SK-N-SH (cell line): ENCODE results near the gene CTBS. TPM values are rescaled to one million over a fixed set of nuclear protein-coding genes. Genes with fewer than 3 reads are reported as not detected.

Experiments used
- CTCF ChIA-PET: fragments of 300-600, 350-600 bp; formaldehyde crosslinking; extraction: SDS; loops from one replicate; lab custom pipeline; 2021; lab: Yijun Ruan, JAX
- POLR2A ChIA-PET: fragments of 350-600 bp; sonication (Branson Sonifier 250); formaldehyde crosslinking; extraction: SDS; loops from one replicate; lab custom pipeline; 2020; ENCODE audit warnings: antibody characterized with exemption, inconsistent platforms; lab: Yijun Ruan, JAX
- DNase-seq: peaks from one replicate; pipeline ENCODE4 v3.0.0; 2012
- H2AFZ ChIP-seq: fragments of 200-600 bp; sonication (generic); 2 replicates; pipeline ENCODE4 v1.8.1; 2016; ENCODE audit warnings: antibody characterized with exemption, mild to moderate bottlenecking, low read depth
- H3F3A ChIP-seq: fragments of 200-600 bp; sonication (generic); replicated peaks from 2 replicates; pipeline ENCODE3; 2016; ENCODE audit warnings: antibody characterized with exemption, mild to moderate bottlenecking; ENCODE audit not compliant: insufficient read depth
- H3K27ac ChIP-seq, 2 experiments: fragments of 200-500 bp in 1 of 2; fragments of 200-600 bp in 1 of 2; sonication (Bioruptor generic) in 1 of 2; sonication (generic), shearing (Covaris generic) in 1 of 2; 2 replicates each; pipeline versions ENCODE4 v1.5.1 to v1.6.1; 2014 to 2016; ENCODE audit warnings: low read depth in 2 of 2, inconsistent platforms in 1 of 2, low read length in 1 of 2, mild to moderate bottlenecking in 1 of 2, mixed read lengths in 1 of 2
- H3K27me3 ChIP-seq: fragments of 200-600 bp; sonication (generic), shearing (Covaris generic); 2 replicates; pipeline ENCODE4 v1.6.1; 2016; ENCODE audit warnings: mixed run types; ENCODE audit not compliant: insufficient read depth
- H3K36me3 ChIP-seq, 2 experiments: fragments of 200-500 bp in 1 of 2; fragments of 200-600 bp in 1 of 2; sonication (Bioruptor generic) in 1 of 2; sonication (generic) in 1 of 2; replicated peaks in 1 of 2; 2 replicates each; pipeline versions ENCODE3 to v1.5.1; 2014 to 2016; ENCODE audit warnings: low read length in 1 of 2, mild to moderate bottlenecking in 1 of 2; ENCODE audit not compliant: insufficient read depth in 2 of 2, control insufficient read depth in 1 of 2
- H3K4me1 ChIP-seq, 2 experiments: fragments of 200-500 bp in 1 of 2; fragments of 200-600 bp in 1 of 2; sonication (Bioruptor generic) in 1 of 2; sonication (generic), shearing (Covaris generic) in 1 of 2; 2 replicates each; pipeline versions ENCODE4 v1.5.1 to v1.6.1; 2014 to 2016; ENCODE audit warnings: low read depth in 1 of 2, low read length in 1 of 2, mixed run types in 1 of 2; ENCODE audit not compliant: insufficient read depth in 2 of 2, control insufficient read depth in 1 of 2
- H3K4me2 ChIP-seq: fragments of 200-600 bp; sonication (generic), shearing (Covaris generic); 2 replicates; pipeline ENCODE4 v1.6.1; 2017; ENCODE audit warnings: mixed run types
- H3K4me3 ChIP-seq, 2 experiments: fragments of 200-500 bp in 1 of 2; fragments of 200-600 bp in 1 of 2; sonication (Bioruptor generic) in 1 of 2; sonication (generic), shearing (Covaris generic) in 1 of 2; 2 replicates each; pipeline versions ENCODE4 v1.5.1 to v1.8.1; 2014 to 2016; ENCODE audit warnings: low read depth in 2 of 2, inconsistent platforms in 1 of 2, low read length in 1 of 2, mild to moderate bottlenecking in 1 of 2, mixed read lengths in 1 of 2, moderate library complexity in 1 of 2
- H3K79me2 ChIP-seq: fragments of 200-600 bp; sonication (generic); 2 replicates; pipeline ENCODE4 v1.8.1; 2017; ENCODE audit warnings: mild to moderate bottlenecking; ENCODE audit not compliant: insufficient read depth
- H3K9ac ChIP-seq: fragments of 200-600 bp; sonication (generic); 2 replicates; pipeline ENCODE4 v1.6.1; 2017; ENCODE audit warnings: mixed run types
- H3K9me2 ChIP-seq: fragments of 200-600 bp; sonication (generic); 2 replicates; pipeline ENCODE4 v1.6.1; 2017; ENCODE audit warnings: mixed run types
- H3K9me3 ChIP-seq: fragments of 200-600 bp; sonication (generic); 2 replicates; pipeline ENCODE4 v1.6.1; 2017; ENCODE audit warnings: mixed run types, mild to moderate bottlenecking, moderate library complexity
- H4K20me1 ChIP-seq: fragments of 200-600 bp; sonication (generic); 2 replicates; pipeline ENCODE4 v1.6.1; 2017; ENCODE audit warnings: mild to moderate bottlenecking, mixed run types; ENCODE audit not compliant: insufficient read depth
- CHD2 ChIP-seq: fragments of 150-350 bp; IDR thresholded peaks from 2 replicates; pipeline ENCODE4 v1.6.1; 2018; ENCODE audit warnings: low read length; ENCODE audit not compliant: partially characterized antibody
- CTCF ChIP-seq: fragments of 200-600 bp; sonication (generic); IDR thresholded peaks from 2 replicates; pipeline ENCODE4 v1.6.1; 2017; ENCODE audit warnings: antibody characterized with exemption, mild to moderate bottlenecking, moderate library complexity
- ELF1 ChIP-seq: IDR thresholded peaks from 2 replicates; pipeline ENCODE4 v1.4.0; 2012
- EP300 ChIP-seq, 2 experiments: IDR thresholded peaks; 2 replicates each; pipeline versions ENCODE4 v1.4.0 to v1.6.1; 2012; ENCODE audit warnings: borderline replicate concordance in 1 of 2, low read depth in 1 of 2, low read length in 1 of 2
- FOSL2 ChIP-seq: IDR thresholded peaks from 2 replicates; pipeline ENCODE4 v1.4.0; 2012; ENCODE audit warnings: low read depth, mild to moderate bottlenecking, moderate library complexity, borderline replicate concordance
- IRF3 ChIP-seq: fragments of 150-350 bp; IDR thresholded peaks from 2 replicates; pipeline ENCODE4 v1.6.1; 2016; ENCODE audit warnings: mild to moderate bottlenecking, low read depth, low read length
- MAX ChIP-seq: IDR thresholded peaks from 2 replicates; pipeline ENCODE4 v1.4.0; 2012; ENCODE audit warnings: low read depth
- MXI1 ChIP-seq: IDR thresholded peaks from 2 replicates; pipeline ENCODE4 v1.6.1; 2012; ENCODE audit warnings: mild to moderate bottlenecking, low read depth, low read length, improper control_type of control experiment
- NFIC ChIP-seq: IDR thresholded peaks from 2 replicates; pipeline ENCODE4 v1.4.0; 2012; ENCODE audit warnings: borderline replicate concordance
- PBX3 ChIP-seq: IDR thresholded peaks from 2 replicates; pipeline ENCODE4; 2012
- POLR2AphosphoS5 ChIP-seq: IDR thresholded peaks from 2 replicates; pipeline ENCODE4 v1.6.1; 2012; ENCODE audit warnings: low read depth, low read length
- RCOR1 ChIP-seq: fragments of 150-350 bp; IDR thresholded peaks from 2 replicates; pipeline ENCODE4 v1.6.1; 2017; ENCODE audit warnings: antibody characterized with exemption, low read length
- REST ChIP-seq: IDR thresholded peaks from 2 replicates; pipeline ENCODE4 v1.6.1; 2012; ENCODE audit warnings: mild to moderate bottlenecking, low read depth, low read length, moderate library complexity
- RFX5 ChIP-seq: IDR thresholded peaks from 2 replicates; pipeline ENCODE4 v1.6.1; 2012; ENCODE audit warnings: mild to moderate bottlenecking, improper control_type of control experiment, low read length
- RXRA ChIP-seq: IDR thresholded peaks from 2 replicates; pipeline ENCODE4 v1.4.0; 2012; ENCODE audit warnings: low read depth, mild to moderate bottlenecking, borderline replicate concordance
- SIN3A ChIP-seq: IDR thresholded peaks from 2 replicates; pipeline ENCODE4 v1.6.1; 2012; ENCODE audit warnings: low read depth, mild to moderate bottlenecking, low read length, moderate library complexity, borderline replicate concordance
- SMC3 ChIP-seq: IDR thresholded peaks from 2 replicates; pipeline ENCODE4 v1.6.1; 2012; ENCODE audit warnings: low read depth, low read length, improper control_type of control experiment
- USF1 ChIP-seq: IDR thresholded peaks from 2 replicates; pipeline ENCODE4 v1.4.0; 2012; ENCODE audit warnings: low read depth, borderline replicate concordance
- YY1 ChIP-seq: IDR thresholded peaks from 2 replicates; pipeline ENCODE4 v1.4.0; 2012; ENCODE audit warnings: low read depth, mild to moderate bottlenecking
- ZBTB33 ChIP-seq: IDR thresholded peaks from 2 replicates; pipeline ENCODE4 v1.4.0; 2012; ENCODE audit warnings: low read depth, borderline replicate concordance
- WGBS: methylation state at CpG from one replicate; pipeline ENCODE4 v1.1.6; 2017; ENCODE audit warnings: low lambda C conversion rate; 5-methylcytosine and 5-hydroxymethylcytosine counted together
- polyA plus RNA-seq, 3 experiments: library from polyadenylated mRNA; depleted of rRNA; stranded (reverse); fragments of >200 nt; gene quantifications; 2 replicates each; pipeline ENCODE4 v1.2.3, GENCODE V29; 2012

CTBS gene
- polyA plus RNA-seq, 1 of the 3 experiments (the other 2 are of a cell fraction) = 16.6 TPM

- POLR2A ChIA-PET = interaction anchor here (0.9 to 1.3 kb wide), 3 partner anchors 33 to 113 kb away, joined by 3 to 7 read pairs (median 4); partner anchors contain the start of genes CTBS, GNG5 and SPATA1
- peak overlapping the region; percentile 62 for H3K9ac ChIP-seq
- TF ChIP-seq EP300 (IDR thresholded peaks at IDR 0.05; ENCODE audit: borderline replicate concordance in 1 of 2, low read depth in 1 of 2, low read length in 1 of 2) = peak; percentile 18 to 74; a peak in 2 of 4 replicates
- no peak for TF ChIP-seq CTCF
- no peak; the same call in 1 of the 2 replicates for TF ChIP-seq RFX5
- TF ChIP-seq SIN3A = 0 out of 2 replicates have a peak, but pooled peaks have one; percentile 19
- TF ChIP-seq POLR2AphosphoS5 = peak; percentile 67; the same call in 1 of the 2 replicates
- TF ChIP-seq RXRA = no peak
- 0 out of 2 replicates have a peak, but pooled peaks have one; percentile 9 for TF ChIP-seq REST
- TF ChIP-seq ZBTB33 = no peak
- TF ChIP-seq MAX = no peak
- peak; percentile 68 for TF ChIP-seq ELF1
- peak; percentile 10; the same call in 1 of the 2 replicates for TF ChIP-seq FOSL2
- TF ChIP-seq MXI1 = 0 out of 2 replicates have a peak, but pooled peaks have one; percentile 39
- TF ChIP-seq RCOR1 = no peak; the same call in 1 of the 2 replicates
- TF ChIP-seq PBX3 = peak; percentile 83
- no peak for TF ChIP-seq IRF3
- TF ChIP-seq YY1 = no peak
- no peak for TF ChIP-seq USF1
- TF ChIP-seq NFIC = no peak
- peak; percentile 42 for TF ChIP-seq CHD2
- TF ChIP-seq SMC3 = no peak
Observed at GRCh38 chr1:84619383-84620102, 45.3 kb upstream of the CTBS start.

More at GRCh38 chr1:84619383-84620102, 45.3 kb upstream of the CTBS start:
- Histone ChIP-seq H3K4me2 (peak overlapping the region; percentile 72), H3F3A (peaks cover 21% of the 10 kb centered on the region), H2AFZ (peak overlapping the region; percentile 71), H3K27ac (peak overlapping the region; percentile 91 to 94), H3K79me2 (no peaks in the 10 kb centered on the region), H3K27me3 (no peaks in the 10 kb centered on the region), H3K9me2 (no peaks in the 10 kb centered on the region), H3K36me3 (no peaks in the 10 kb centered on the region), H3K9me3 (no peaks in the 10 kb centered on the region; the same call in 1 of the 2 replicates), H3K4me3 (peak overlapping the region in 1 of 2 experiments; percentile 16; a peak in 1 of 4 replicates), H3K4me1 (peaks cover 14 to 15% of the 10 kb centered on the region in 2 experiments; a peak in 2 of 4 replicates), H4K20me1 (no peaks in the 10 kb centered on the region)
- WGBS = 20% methylated on average over 9 of the region's 9 CpGs
- CTCF ChIA-PET = interaction anchor here (0.7 to 2.7 kb wide), 33 partner anchors 10 to 1784 kb away, joined by 3 to 28 read pairs (median 3); partner anchors contain the start of genes CTBS, GNG5 and SPATA1
- DNase-seq = peak; percentile 74
